Dermis microvascular lymphatic vessel endothelial cell (primary cell): ENCODE results near the gene NCOA1. TPM values are rescaled to one million over a fixed set of nuclear protein-coding genes. Genes with fewer than 3 reads are reported as not detected.

Source experiments
- total RNA-seq: library from RNA; depleted of rRNA; stranded (reverse); fragments of >200 nt; gene quantifications from 2 replicates; pipeline ENCODE4 v1.2.1, GENCODE V29; 2014

Gene NCOA1
- total RNA-seq, 1 donor from 2014 or later, result 5.9 TPM

Other genes starting within 250 kb of the NCOA1 start
- gene ITSN2, start 130.7 kb upstream of the NCOA1 start, total RNA-seq, result 32.0 and 42.5 TPM in 2 replicates